Right cardiac atrium (tissue), 5 donors: ENCODE results near the gene MRPL1. TPM values are rescaled to one million over a fixed set of nuclear protein-coding genes. Genes with fewer than 3 reads are reported as not detected.
"Not testable (repeated sequence)": the region's sequence is repeated elsewhere in the genome, so short reads cannot be mapped to it uniquely, and the experiment has no call there.

Experiments used
- ATAC-seq, 2 donors: fragments of 200-7000 bp; cut with Tn5 transposase; one replicate each; pipeline versions ENCODE4 v1.8.0 to v1.9.1; 2020; ENCODE audit warnings: moderate library complexity in 2 of 2, mild to moderate bottlenecking in 1 of 2
- DNase-seq, 3 donors: peaks; one replicate each; pipeline ENCODE4 v3.0.0-alpha.2; 2020
- H3K27ac ChIP-seq: one replicate; pipeline ENCODE4 v1.5.1; 2013; ENCODE audit warnings: mild to moderate bottlenecking, low read length, control low read depth, moderate library complexity
- H3K27me3 ChIP-seq: one replicate; pipeline ENCODE4 v1.6.1; 2013; ENCODE audit not compliant: control insufficient read depth, insufficient read depth
- H3K4me1 ChIP-seq: one replicate; pipeline ENCODE4 v1.6.1; 2013; ENCODE audit warnings: low read length; ENCODE audit not compliant: control insufficient read depth, insufficient read depth
- H3K4me3 ChIP-seq: one replicate; pipeline ENCODE4 v1.5.1; 2013; ENCODE audit warnings: low read length, control low read depth
- H3K9me3 ChIP-seq: one replicate; pipeline ENCODE4 v1.6.1; 2013; ENCODE audit warnings: low read length; ENCODE audit not compliant: control insufficient read depth
- WGBS: extraction: QIAGEN DNeasy Blood & Tissue Kit; methylation state at CpG from one replicate; pipeline ENCODE4 v1.1.7; 2013; 5-methylcytosine and 5-hydroxymethylcytosine counted together
- intact Hi-C, 4 donors: fragments of 100-400 bp; cut with DNase I; formaldehyde crosslinking; loops; one replicate each; pipeline versions ENCODE4 v1.11.0 to v1.14.0; 2022 to 2023
- polyA plus RNA-seq: library from polyadenylated mRNA; stranded (reverse); fragments of 200-250 nt; gene quantifications from one replicate; pipeline ENCODE4 v1.2.3, GENCODE V29; 2013
- total RNA-seq, 4 donors: library from RNA; stranded (reverse); fragmentation: NEBNext Ultra II Directional; extraction: Animal tissue kit (Norgen Biotek cat#: 25700); gene quantifications; one replicate each; pipeline ENCODE4 v1.2.1, GENCODE V29; 2021
- donor health status: healthy with polysubstance abuse.
- donor health status: DM: no; HTN: yes; CAD: no.
- donor health status: DM: no; HTN: no; CAD: no.
- donor health status: DM: no; HTN: yes; CAD: no; lungs with severe emphysema.
- donor health status: DM: yes; HTN: yes; CAD: no.

MRPL1 gene
- total and polyA plus RNA-seq, 5 donors, result 34.1 to 50.5 (median 39.1) TPM

- H3K27ac ChIP-seq, DNase-seq, ATAC-seq, H3K4me3 ChIP-seq, H3K27me3 ChIP-seq, H3K4me1 ChIP-seq, H3K9me3 ChIP-seq, intact Hi-C loops: not testable (repeated sequence)
- 98% methylated on average over 10 of the region's 10 CpGs for WGBS
Observed at GRCh38 chr4:77945929-77946328, 83.3 kb downstream of the MRPL1 start.

- intact Hi-C loops, result no loop called here
- Histone ChIP-seq H3K27me3 (no peaks in the 10 kb centered on the region), H3K9me3 (no peaks in the 10 kb centered on the region), H3K4me1 (no peaks in the 10 kb centered on the region), H3K4me3 (no peak overlapping the region), H3K27ac (no peak overlapping the region)
- 96% methylated on average over 1 of the region's 1 CpG for WGBS
- no peak for DNase-seq
- ATAC-seq, result no peak
Observed at GRCh38 chr4:77950203-77950602, 87.6 kb downstream of the MRPL1 start.

GRCh38 chr4:77952457-77952856 is 89.8 kb downstream of the MRPL1 start:
- 81% methylated on average over 5 of the region's 5 CpGs for WGBS
- intact Hi-C loops, result no loop called here
- ATAC-seq, result no peak

GRCh38 chr4:77954690-77955089 is 92.1 kb downstream of the MRPL1 start:
- H3K4me3 ChIP-seq, result no peak overlapping the region
- WGBS, result 89% methylated on average over 3 of the region's 3 CpGs
- no peaks in the 10 kb centered on the region for H3K27me3 ChIP-seq
- no peak overlapping the region for H3K27ac ChIP-seq
- ATAC-seq (no peak), DNase-seq (no peak)
- intact Hi-C loops, result no loop called here
- H3K9me3 ChIP-seq, result no peaks in the 10 kb centered on the region
- no peaks in the 10 kb centered on the region for H3K4me1 ChIP-seq

More at GRCh38 chr4:77952457-77952856, 89.8 kb downstream of the MRPL1 start:
- Histone ChIP-seq H3K27ac (no peak overlapping the region), H3K4me1 (no peaks in the 10 kb centered on the region), H3K4me3 (no peak overlapping the region), H3K27me3 (no peaks in the 10 kb centered on the region), H3K9me3 (no peaks in the 10 kb centered on the region)
- DNase-seq, result no peak

- WGBS, result 92% methylated on average over 5 of the region's 5 CpGs
- intact Hi-C loops, result no loop called here
- no peak for ATAC-seq
- H3K27ac ChIP-seq, result no peak overlapping the region
- no peaks in the 10 kb centered on the region for H3K27me3 ChIP-seq
- no peak for DNase-seq
- no peaks in the 10 kb centered on the region for H3K4me1 ChIP-seq
- no peak overlapping the region for H3K4me3 ChIP-seq
- H3K9me3 ChIP-seq, result no peaks in the 10 kb centered on the region
Observed at GRCh38 chr4:77956917-77957316, 94.3 kb downstream of the MRPL1 start.

- WGBS, result 85% methylated on average over 2 of the region's 2 CpGs
- intact Hi-C loops, result no loop called here
- ATAC-seq, result no peak
Observed at GRCh38 chr4:77958897-77959296, 96.3 kb downstream of the MRPL1 start.

GRCh38 chr4:77959566-77960338 is 97.1 kb downstream of the MRPL1 start:
- intact Hi-C loops, result loop anchor here in 2 of 4 donors (5.0 to 10.0 kb wide), 2 partner anchors 553 to 555 kb away; no protein-coding TSS in a partner anchor
- H3K27ac ChIP-seq, result no peak overlapping the region
- 56% methylated on average over 6 of the region's 6 CpGs for WGBS
- H3K4me1 ChIP-seq, result no peaks in the 10 kb centered on the region
- DNase-seq (no peak), ATAC-seq (no peak)
- H3K27me3 ChIP-seq, result no peaks in the 10 kb centered on the region
- no peaks in the 10 kb centered on the region for H3K9me3 ChIP-seq
- H3K4me3 ChIP-seq, result peak overlapping the region; percentile 28

More at GRCh38 chr4:77958897-77959296, 96.3 kb downstream of the MRPL1 start:
- Histone ChIP-seq H3K27me3 (no peaks in the 10 kb centered on the region), H3K27ac (no peak overlapping the region), H3K9me3 (no peaks in the 10 kb centered on the region), H3K4me3 (no peak overlapping the region), H3K4me1 (no peaks in the 10 kb centered on the region)
- no peak for DNase-seq

- Histone ChIP-seq H3K9me3 (no peaks in the 10 kb centered on the region), H3K4me1 (no peaks in the 10 kb centered on the region), H3K27ac (no peak overlapping the region), H3K27me3 (no peaks in the 10 kb centered on the region), H3K4me3 (no peak overlapping the region)
- no peak for DNase-seq
- ATAC-seq, result no peak
- WGBS, result 89% methylated on average over 5 of the region's 5 CpGs
- intact Hi-C loops, result loop anchor here in 2 of 4 donors (5.0 to 10.0 kb wide), 2 partner anchors 552 to 554 kb away; no protein-coding TSS in a partner anchor
Observed at GRCh38 chr4:77960367-77960766, 97.7 kb downstream of the MRPL1 start.

GRCh38 chr4:77963004-77963403 is 100.4 kb downstream of the MRPL1 start:
- ATAC-seq, result no peak
- DNase-seq, result no peak
- H3K27me3 ChIP-seq, result no peaks in the 10 kb centered on the region
- 85% methylated on average over 2 of the region's 2 CpGs for WGBS
- no peaks in the 10 kb centered on the region for H3K9me3 ChIP-seq
- no peak overlapping the region for H3K27ac ChIP-seq
- no peak overlapping the region for H3K4me3 ChIP-seq
- H3K4me1 ChIP-seq, result no peaks in the 10 kb centered on the region
- intact Hi-C loops, result loop anchor here in 2 of 4 donors (5.0 to 10.0 kb wide), 2 partner anchors 549 to 552 kb away; no protein-coding TSS in a partner anchor

- H3K27ac ChIP-seq, H3K4me3 ChIP-seq, ATAC-seq, DNase-seq, intact Hi-C loops, H3K9me3 ChIP-seq, H3K27me3 ChIP-seq, H3K4me1 ChIP-seq: not testable (repeated sequence)
- 95% methylated on average over 1 of the region's 1 CpG for WGBS
Observed at GRCh38 chr4:77973657-77974056, 111.0 kb downstream of the MRPL1 start.

GRCh38 chr4:77982900-77983540 is 120.4 kb downstream of the MRPL1 start:
- DNase-seq, intact Hi-C loops: not testable (repeated sequence)
- 73% methylated on average over 6 of the region's 6 CpGs for WGBS

More at GRCh38 chr4:77982900-77983540, 120.4 kb downstream of the MRPL1 start:
- H3K4me3 ChIP-seq, H3K9me3 ChIP-seq, ATAC-seq, H3K4me1 ChIP-seq, H3K27me3 ChIP-seq, H3K27ac ChIP-seq: not testable (repeated sequence)
